ENCODE measurements around the gene RIPK4. TPM values are rescaled to one million over a fixed set of nuclear protein-coding genes. Genes with fewer than 3 reads are reported as not detected.

Gene RIPK4
- total and polyA plus RNA-seq, 4 donors, result 4.7 to 22.6 (median 8.5) TPM

DNA sequence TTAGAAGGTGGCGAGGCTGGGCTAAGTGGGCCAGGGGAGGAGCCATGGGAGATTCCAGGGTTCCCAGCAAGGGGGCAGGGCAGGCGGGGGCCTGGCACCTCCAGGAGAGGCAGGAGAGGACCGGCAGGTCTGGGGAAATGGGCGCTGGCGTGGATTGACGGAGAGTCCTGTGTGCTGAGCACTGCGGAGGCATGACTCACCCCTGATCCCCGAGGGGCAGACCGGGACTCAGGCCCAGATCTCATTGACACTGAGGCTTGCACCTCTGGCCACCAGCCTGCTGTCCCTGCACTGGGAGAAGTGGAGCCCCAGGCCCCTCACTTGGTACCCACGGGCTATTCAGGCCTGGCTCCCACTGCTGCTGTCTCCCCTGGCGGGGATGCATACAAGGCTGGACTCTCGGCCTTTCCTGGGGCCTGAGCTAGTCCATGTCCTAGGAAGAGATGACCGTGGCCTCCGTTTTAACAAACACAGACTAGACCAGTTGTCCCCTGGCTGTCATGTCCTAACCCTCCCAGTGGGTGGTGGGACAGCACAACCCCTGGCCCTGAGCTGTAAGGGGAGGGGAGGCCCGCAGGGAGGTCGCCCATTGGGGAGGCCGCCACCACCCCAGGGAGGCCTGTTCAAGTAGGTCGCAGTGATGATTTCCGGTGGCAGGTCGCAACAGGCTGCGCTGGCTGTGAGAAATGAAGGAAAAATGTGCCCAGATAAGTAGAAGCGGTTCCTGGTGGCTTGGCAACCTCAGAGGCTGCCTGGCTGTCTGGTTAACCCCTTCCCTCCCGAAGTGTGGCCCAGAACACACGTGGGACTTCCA lies 39.7 kb downstream of the RIPK4 start:
- Histone ChIP-seq H3K4me3 (ENCODE audit: low read depth in 1 of 3, low read length in 3 of 3) (no peak overlapping the region), H3K27me3 (ENCODE audit: control insufficient read depth in 4 of 4, insufficient read depth in 4 of 4, low read length in 3 of 4) (no peaks in the 10 kb centered on the region), H3K36me3 (ENCODE audit: control insufficient read depth in 4 of 4, insufficient read depth in 3 of 4, low read depth in 1 of 4, low read length in 3 of 4) (no peaks in the 10 kb centered on the region), H3K27ac (ENCODE audit: low read depth in 1 of 2, low read length in 2 of 2) (no peak overlapping the region), H3K9me3 (ENCODE audit: control insufficient read depth in 4 of 4, low read length in 3 of 4) (no peaks in the 10 kb centered on the region), H3K9ac (ENCODE audit: low read depth in 1 of 2, low read length in 2 of 2) (no peak overlapping the region), H3K4me1 (ENCODE audit: control insufficient read depth in 4 of 4, insufficient read depth in 4 of 4, low read length in 3 of 4) (no peaks in the 10 kb centered on the region)
- no peak for TF ChIP-seq TAF1 (conservative IDR thresholded peaks at IDR 0.05)
- no peak for TF ChIP-seq GABPA (IDR thresholded peaks at IDR 0.05 in 1 of 2, conservative IDR thresholded peaks at IDR 0.05 in 1 of 2)
- TF ChIP-seq SP1 (IDR thresholded peaks at IDR 0.05), result no peak
- TF ChIP-seq YY1 (IDR thresholded peaks at IDR 0.05), result no peak
- TF ChIP-seq, protein P1, sequence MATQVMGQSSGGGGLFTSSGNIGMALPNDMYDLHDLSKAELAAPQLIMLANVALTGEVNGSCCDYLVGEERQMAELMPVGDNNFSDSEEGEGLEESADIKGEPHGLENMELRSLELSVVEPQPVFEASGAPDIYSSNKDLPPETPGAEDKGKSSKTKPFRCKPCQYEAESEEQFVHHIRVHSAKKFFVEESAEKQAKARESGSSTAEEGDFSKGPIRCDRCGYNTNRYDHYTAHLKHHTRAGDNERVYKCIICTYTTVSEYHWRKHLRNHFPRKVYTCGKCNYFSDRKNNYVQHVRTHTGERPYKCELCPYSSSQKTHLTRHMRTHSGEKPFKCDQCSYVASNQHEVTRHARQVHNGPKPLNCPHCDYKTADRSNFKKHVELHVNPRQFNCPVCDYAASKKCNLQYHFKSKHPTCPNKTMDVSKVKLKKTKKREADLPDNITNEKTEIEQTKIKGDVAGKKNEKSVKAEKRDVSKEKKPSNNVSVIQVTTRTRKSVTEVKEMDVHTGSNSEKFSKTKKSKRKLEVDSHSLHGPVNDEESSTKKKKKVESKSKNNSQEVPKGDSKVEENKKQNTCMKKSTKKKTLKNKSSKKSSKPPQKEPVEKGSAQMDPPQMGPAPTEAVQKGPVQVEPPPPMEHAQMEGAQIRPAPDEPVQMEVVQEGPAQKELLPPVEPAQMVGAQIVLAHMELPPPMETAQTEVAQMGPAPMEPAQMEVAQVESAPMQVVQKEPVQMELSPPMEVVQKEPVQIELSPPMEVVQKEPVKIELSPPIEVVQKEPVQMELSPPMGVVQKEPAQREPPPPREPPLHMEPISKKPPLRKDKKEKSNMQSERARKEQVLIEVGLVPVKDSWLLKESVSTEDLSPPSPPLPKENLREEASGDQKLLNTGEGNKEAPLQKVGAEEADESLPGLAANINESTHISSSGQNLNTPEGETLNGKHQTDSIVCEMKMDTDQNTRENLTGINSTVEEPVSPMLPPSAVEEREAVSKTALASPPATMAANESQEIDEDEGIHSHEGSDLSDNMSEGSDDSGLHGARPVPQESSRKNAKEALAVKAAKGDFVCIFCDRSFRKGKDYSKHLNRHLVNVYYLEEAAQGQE (IDR thresholded peaks at IDR 0.05), result no peak
- no peak for TF ChIP-seq RAD21 (IDR thresholded peaks at IDR 0.05)
- TF ChIP-seq, protein P2, sequence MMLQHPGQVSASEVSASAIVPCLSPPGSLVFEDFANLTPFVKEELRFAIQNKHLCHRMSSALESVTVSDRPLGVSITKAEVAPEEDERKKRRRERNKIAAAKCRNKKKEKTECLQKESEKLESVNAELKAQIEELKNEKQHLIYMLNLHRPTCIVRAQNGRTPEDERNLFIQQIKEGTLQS (IDR thresholded peaks at IDR 0.05), result no peak
- TF ChIP-seq EGR1 (IDR thresholded peaks at IDR 0.05; ENCODE audit: low read depth in 2 of 2), result no peak
- no peak for TF ChIP-seq FOXA1 (IDR thresholded peaks at IDR 0.05)
- TF ChIP-seq RXRA (IDR thresholded peaks at IDR 0.05), result no peak
- no peak for TF ChIP-seq FOXA2 (IDR thresholded peaks at IDR 0.05)
- TF ChIP-seq HNF4A (conservative IDR thresholded peaks at IDR 0.05), result no peak
- TF ChIP-seq, protein P3, sequence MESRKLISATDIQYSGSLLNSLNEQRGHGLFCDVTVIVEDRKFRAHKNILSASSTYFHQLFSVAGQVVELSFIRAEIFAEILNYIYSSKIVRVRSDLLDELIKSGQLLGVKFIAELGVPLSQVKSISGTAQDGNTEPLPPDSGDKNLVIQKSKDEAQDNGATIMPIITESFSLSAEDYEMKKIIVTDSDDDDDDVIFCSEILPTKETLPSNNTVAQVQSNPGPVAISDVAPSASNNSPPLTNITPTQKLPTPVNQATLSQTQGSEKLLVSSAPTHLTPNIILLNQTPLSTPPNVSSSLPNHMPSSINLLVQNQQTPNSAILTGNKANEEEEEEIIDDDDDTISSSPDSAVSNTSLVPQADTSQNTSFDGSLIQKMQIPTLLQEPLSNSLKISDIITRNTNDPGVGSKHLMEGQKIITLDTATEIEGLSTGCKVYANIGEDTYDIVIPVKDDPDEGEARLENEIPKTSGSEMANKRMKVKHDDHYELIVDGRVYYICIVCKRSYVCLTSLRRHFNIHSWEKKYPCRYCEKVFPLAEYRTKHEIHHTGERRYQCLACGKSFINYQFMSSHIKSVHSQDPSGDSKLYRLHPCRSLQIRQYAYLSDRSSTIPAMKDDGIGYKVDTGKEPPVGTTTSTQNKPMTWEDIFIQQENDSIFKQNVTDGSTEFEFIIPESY (IDR thresholded peaks at IDR 0.05), result no peak
- 78% methylated on average over 24 of the region's 24 CpGs for WGBS
- DNase-seq (ENCODE audit: low spot score), result no peak

DNA sequence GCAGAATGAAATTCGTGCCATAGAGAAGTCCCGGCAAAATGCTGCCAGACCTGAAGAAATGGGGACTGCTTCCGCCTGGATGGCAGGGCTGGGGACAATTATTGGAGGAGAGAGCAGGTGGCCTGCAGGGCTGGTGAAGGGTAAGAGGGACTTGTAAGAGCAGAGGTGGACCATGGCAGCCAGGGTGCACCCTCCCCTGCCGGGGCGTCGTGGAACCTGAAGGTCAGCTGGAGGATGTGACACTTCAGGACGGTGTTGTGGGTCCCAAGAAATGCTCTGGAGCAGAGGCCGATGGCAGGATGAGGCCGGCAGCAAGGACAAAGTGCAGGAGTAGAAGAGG lies 40.3 kb downstream of the RIPK4 start:
- Histone ChIP-seq H3K4me1 (ENCODE audit: control insufficient read depth in 4 of 4, insufficient read depth in 4 of 4, low read length in 3 of 4) (no peaks in the 10 kb centered on the region), H3K9ac (ENCODE audit: low read depth in 1 of 2, low read length in 2 of 2) (no peak overlapping the region), H3K27ac (ENCODE audit: low read depth in 1 of 2, low read length in 2 of 2) (no peak overlapping the region), H3K9me3 (ENCODE audit: control insufficient read depth in 4 of 4, low read length in 3 of 4) (no peaks in the 10 kb centered on the region), H3K36me3 (ENCODE audit: control insufficient read depth in 4 of 4, insufficient read depth in 3 of 4, low read depth in 1 of 4, low read length in 3 of 4) (no peaks in the 10 kb centered on the region), H3K4me3 (ENCODE audit: low read depth in 1 of 3, low read length in 3 of 3) (no peak overlapping the region), H3K27me3 (ENCODE audit: control insufficient read depth in 4 of 4, insufficient read depth in 4 of 4, low read length in 3 of 4) (no peaks in the 10 kb centered on the region)
- TF ChIP-seq, protein P4, sequence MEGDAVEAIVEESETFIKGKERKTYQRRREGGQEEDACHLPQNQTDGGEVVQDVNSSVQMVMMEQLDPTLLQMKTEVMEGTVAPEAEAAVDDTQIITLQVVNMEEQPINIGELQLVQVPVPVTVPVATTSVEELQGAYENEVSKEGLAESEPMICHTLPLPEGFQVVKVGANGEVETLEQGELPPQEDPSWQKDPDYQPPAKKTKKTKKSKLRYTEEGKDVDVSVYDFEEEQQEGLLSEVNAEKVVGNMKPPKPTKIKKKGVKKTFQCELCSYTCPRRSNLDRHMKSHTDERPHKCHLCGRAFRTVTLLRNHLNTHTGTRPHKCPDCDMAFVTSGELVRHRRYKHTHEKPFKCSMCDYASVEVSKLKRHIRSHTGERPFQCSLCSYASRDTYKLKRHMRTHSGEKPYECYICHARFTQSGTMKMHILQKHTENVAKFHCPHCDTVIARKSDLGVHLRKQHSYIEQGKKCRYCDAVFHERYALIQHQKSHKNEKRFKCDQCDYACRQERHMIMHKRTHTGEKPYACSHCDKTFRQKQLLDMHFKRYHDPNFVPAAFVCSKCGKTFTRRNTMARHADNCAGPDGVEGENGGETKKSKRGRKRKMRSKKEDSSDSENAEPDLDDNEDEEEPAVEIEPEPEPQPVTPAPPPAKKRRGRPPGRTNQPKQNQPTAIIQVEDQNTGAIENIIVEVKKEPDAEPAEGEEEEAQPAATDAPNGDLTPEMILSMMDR (IDR thresholded peaks at IDR 0.05; ENCODE audit: low read depth, low read length, missing input control), result no peak
- no peak for TF ChIP-seq SP1 (IDR thresholded peaks at IDR 0.05)
- no peak for TF ChIP-seq HNF4G (IDR thresholded peaks at IDR 0.05)
- TF ChIP-seq, protein P2 (IDR thresholded peaks at IDR 0.05), result no peak
- TF ChIP-seq, protein P3 (IDR thresholded peaks at IDR 0.05), result no peak
- no peak for TF ChIP-seq FOXA1 (IDR thresholded peaks at IDR 0.05)
- TF ChIP-seq, protein P1 (IDR thresholded peaks at IDR 0.05), result no peak
- TF ChIP-seq, protein P5, sequence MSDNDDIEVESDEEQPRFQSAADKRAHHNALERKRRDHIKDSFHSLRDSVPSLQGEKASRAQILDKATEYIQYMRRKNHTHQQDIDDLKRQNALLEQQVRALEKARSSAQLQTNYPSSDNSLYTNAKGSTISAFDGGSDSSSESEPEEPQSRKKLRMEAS (IDR thresholded peaks at IDR 0.05), result no peak
- no peak for TF ChIP-seq JUND (IDR thresholded peaks at IDR 0.05)
- DNase-seq (ENCODE audit: low spot score), result no peak
- 87% methylated on average over 9 of the region's 9 CpGs for WGBS
